Smooth muscle cell (in vitro differentiated cells): ENCODE measurements around the gene PDE9A. TPM values are rescaled to one million over a fixed set of nuclear protein-coding genes. Genes with fewer than 3 reads are reported as not detected.

ENCODE experiments used
- DNase-seq: peaks from one replicate; lab custom pipeline; 2025; ENCODE audit not compliant: unreplicated experiment; lab: John Stamatoyannopoulos, UW
- H2AFZ ChIP-seq: fragments of 200-600 bp; sonication (generic); 2 replicates; pipeline ENCODE4 v1.6.0; 2016; ENCODE audit warnings: antibody characterized with exemption, low read depth, mild to moderate bottlenecking
- H3F3A ChIP-seq: fragments of 200-600 bp; sonication (generic); 2 replicates; pipeline ENCODE4 v1.6.0; 2017; ENCODE audit warnings: antibody characterized with exemption, low read depth
- H3K27ac ChIP-seq: fragments of 200-600 bp; sonication (generic); 2 replicates; pipeline ENCODE4 v1.5.1; 2016; ENCODE audit warnings: low read depth, mild to moderate bottlenecking
- H3K27me3 ChIP-seq: fragments of 200-600 bp; sonication (generic); 2 replicates; pipeline ENCODE4 v1.6.1; 2016; ENCODE audit warnings: low read depth, mild to moderate bottlenecking
- H3K36me3 ChIP-seq: fragments of 200-600 bp; sonication (generic); 2 replicates; pipeline ENCODE4 v1.5.1; 2016; ENCODE audit warnings: low read depth
- H3K4me1 ChIP-seq: fragments of 200-600 bp; sonication (generic); 2 replicates; pipeline ENCODE4 v1.5.1; 2016; ENCODE audit warnings: low read depth
- H3K4me2 ChIP-seq: fragments of 200-600 bp; sonication (generic); 2 replicates; pipeline ENCODE4 v1.6.0; 2016; ENCODE audit warnings: mild to moderate bottlenecking
- H3K4me3 ChIP-seq: fragments of 200-600 bp; sonication (generic); 2 replicates; pipeline ENCODE4 v1.5.1; 2016; ENCODE audit warnings: mild to moderate bottlenecking
- H3K79me2 ChIP-seq: fragments of 200-600 bp; sonication (generic); 2 replicates; pipeline ENCODE4 v1.6.0; 2016; ENCODE audit warnings: low read depth, mild to moderate bottlenecking
- H3K9ac ChIP-seq: fragments of 200-600 bp; sonication (generic); 2 replicates; pipeline ENCODE4 v1.6.0; 2016; ENCODE audit warnings: low read depth
- H3K9me3 ChIP-seq: fragments of 200-600 bp; sonication (generic); replicated peaks from 2 replicates; pipeline ENCODE4 v1.5.1; 2016; ENCODE audit warnings: low read depth
- H4K20me1 ChIP-seq: fragments of 200-600 bp; sonication (generic); 2 replicates; pipeline ENCODE4 v1.6.0; 2016; ENCODE audit warnings: low read depth
- WGBS: methylation state at CpG from one replicate; pipeline ENCODE4 v1.1.7; 2016; ENCODE audit warnings: low lambda C conversion rate; 5-methylcytosine and 5-hydroxymethylcytosine counted together
- polyA plus RNA-seq: library from polyadenylated mRNA; unstranded; fragments of >200 nt; fragmentation: Nextera tagmentation; extraction: Ambion mirVana; gene quantifications from 2 replicates; pipeline ENCODE4 v1.2.1, GENCODE V29; 2016
- total RNA-seq: library from RNA; depleted of rRNA; stranded (reverse); fragments of >200 nt; gene quantifications from 2 replicates; pipeline ENCODE4 v1.2.3, GENCODE V29; 2014
- TF ChIP-seq, protein P1 (sequence below): fragments of 200-600 bp; sonication (generic); IDR thresholded peaks from 2 replicates; pipeline ENCODE4 v1.5.1; 2017; ENCODE audit warnings: borderline replicate concordance, mild to moderate bottlenecking, antibody characterized with exemption; ENCODE audit not compliant: insufficient read depth, poor library complexity, severe bottlenecking

Gene PDE9A
- total and polyA plus RNA-seq, 2 experiments from 2014 or later: 4.3 to 12.3 TPM

DNA sequence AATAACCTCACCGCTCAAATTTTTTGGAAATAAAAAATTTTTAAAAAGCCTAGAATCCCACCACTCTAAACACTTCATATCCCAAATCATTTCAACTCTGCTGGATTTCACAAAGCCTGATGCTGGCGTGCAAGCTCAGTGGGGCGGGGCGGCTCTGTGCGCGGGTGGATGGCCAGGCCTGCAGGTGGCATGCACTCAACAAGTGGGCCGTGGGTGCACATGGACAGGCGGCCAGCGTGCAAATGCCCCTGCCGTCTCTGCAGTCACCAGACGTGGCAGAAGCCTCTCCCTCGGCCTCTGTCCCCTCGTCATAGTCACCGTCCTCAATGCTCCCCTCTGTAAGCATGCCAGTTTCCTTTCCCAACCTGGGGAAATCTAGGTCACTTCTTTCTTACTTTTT, 6.6 kb upstream of the PDE9A start:
- DNase-seq: no peak
- no peak overlapping the region for H3K27ac ChIP-seq
- no peak overlapping the region for H3K9ac ChIP-seq
- H3K4me1 ChIP-seq: no peaks in the 10 kb centered on the region
- no peaks in the 10 kb centered on the region for H3K9me3 ChIP-seq
- no peak overlapping the region for H2AFZ ChIP-seq
- no peaks in the 10 kb centered on the region for H3K27me3 ChIP-seq
- H3K36me3 ChIP-seq: no peaks in the 10 kb centered on the region
- H3K79me2 ChIP-seq: no peaks in the 10 kb centered on the region
- H3F3A ChIP-seq: no peaks in the 10 kb centered on the region
- no peak overlapping the region for H3K4me3 ChIP-seq
- WGBS: 97% methylated on average over 14 of the region's 14 CpGs
- no peaks in the 10 kb centered on the region for H4K20me1 ChIP-seq
- TF ChIP-seq, protein P1, sequence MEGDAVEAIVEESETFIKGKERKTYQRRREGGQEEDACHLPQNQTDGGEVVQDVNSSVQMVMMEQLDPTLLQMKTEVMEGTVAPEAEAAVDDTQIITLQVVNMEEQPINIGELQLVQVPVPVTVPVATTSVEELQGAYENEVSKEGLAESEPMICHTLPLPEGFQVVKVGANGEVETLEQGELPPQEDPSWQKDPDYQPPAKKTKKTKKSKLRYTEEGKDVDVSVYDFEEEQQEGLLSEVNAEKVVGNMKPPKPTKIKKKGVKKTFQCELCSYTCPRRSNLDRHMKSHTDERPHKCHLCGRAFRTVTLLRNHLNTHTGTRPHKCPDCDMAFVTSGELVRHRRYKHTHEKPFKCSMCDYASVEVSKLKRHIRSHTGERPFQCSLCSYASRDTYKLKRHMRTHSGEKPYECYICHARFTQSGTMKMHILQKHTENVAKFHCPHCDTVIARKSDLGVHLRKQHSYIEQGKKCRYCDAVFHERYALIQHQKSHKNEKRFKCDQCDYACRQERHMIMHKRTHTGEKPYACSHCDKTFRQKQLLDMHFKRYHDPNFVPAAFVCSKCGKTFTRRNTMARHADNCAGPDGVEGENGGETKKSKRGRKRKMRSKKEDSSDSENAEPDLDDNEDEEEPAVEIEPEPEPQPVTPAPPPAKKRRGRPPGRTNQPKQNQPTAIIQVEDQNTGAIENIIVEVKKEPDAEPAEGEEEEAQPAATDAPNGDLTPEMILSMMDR: no peak
- H3K4me2 ChIP-seq: no peak overlapping the region

DNA sequence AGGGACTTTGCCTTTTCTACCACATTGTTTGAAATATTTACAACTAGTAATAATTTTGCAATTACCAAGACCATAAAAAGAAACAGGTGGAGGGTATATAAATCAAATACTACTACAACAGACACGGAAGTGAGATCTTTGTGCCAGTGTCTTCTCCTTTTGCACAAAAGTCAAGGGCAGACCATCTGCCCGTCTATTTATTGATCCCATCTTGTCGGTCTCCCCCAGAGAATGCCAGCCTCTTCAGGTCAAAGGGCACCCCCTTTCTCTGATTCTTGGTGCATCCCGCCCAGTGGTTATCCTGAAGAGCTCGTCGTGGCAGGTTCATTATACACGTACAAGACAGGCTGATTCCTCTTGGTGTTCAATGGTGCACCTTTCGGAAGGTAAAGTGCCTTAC, 4.8 kb upstream of the PDE9A start:
- no peak overlapping the region for H3K9ac ChIP-seq
- no peak for DNase-seq
- no peak overlapping the region for H2AFZ ChIP-seq
- 97% methylated on average over 8 of the region's 8 CpGs for WGBS
- no peak overlapping the region for H3K27ac ChIP-seq
- no peaks in the 10 kb centered on the region for H3K9me3 ChIP-seq
- no peaks in the 10 kb centered on the region for H3K79me2 ChIP-seq
- H3K4me2 ChIP-seq: no peak overlapping the region
- no peak overlapping the region for H3K4me3 ChIP-seq
- no peaks in the 10 kb centered on the region for H3K4me1 ChIP-seq
- no peaks in the 10 kb centered on the region for H3F3A ChIP-seq
- H4K20me1 ChIP-seq: no peaks in the 10 kb centered on the region
- no peaks in the 10 kb centered on the region for H3K27me3 ChIP-seq
- TF ChIP-seq, protein P1: no peak
- no peaks in the 10 kb centered on the region for H3K36me3 ChIP-seq

DNA sequence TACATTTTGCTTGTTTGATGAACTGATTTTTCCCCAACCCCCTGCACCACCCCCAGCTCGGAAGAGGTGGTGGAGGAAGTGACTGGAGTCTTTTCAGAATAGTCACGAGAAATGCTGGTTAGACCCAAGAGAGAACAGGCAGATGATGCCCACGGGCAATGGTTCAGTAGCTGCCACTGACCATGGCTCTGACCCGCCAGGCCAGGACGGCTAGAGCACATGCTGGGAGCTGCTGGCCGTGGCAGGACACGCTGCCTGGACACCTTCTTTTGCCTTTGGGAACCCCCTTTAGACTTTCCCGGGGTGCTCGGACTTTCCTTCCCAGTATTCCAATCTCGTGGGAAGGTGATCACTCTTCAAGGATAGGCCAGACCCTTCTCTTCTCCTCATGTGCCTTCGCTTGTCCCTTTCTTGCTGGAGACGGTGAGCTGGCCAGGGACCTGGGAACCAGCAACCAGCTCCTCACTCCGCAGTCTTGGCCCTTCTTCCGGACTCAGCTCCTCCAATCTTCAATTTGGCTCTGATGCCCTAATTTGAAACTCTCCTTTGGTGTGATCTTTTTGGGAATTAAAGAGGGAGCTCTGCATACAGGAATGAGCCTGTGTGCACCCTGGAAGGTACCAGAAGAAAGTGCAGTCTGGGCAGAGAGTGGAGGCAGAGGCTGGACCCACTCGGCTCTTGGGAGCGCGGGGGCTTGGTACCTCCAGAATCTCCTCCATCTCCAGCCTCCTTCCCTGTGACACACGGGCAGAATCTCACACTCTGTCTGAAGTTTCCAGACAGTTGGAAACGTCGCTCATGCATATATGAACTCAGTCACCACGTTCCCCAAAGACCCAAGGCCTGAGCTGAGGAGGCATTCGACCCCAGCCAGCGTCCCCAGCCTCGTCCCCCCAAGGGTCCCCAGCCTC, 4.0 kb upstream of the PDE9A start:
- Histone ChIP-seq H4K20me1 (no peaks in the 10 kb centered on the region), H3K4me3 (no peak overlapping the region), H3K4me1 (no peaks in the 10 kb centered on the region), H3K36me3 (no peaks in the 10 kb centered on the region), H3K9ac (no peak overlapping the region), H3K27me3 (no peaks in the 10 kb centered on the region), H3K79me2 (no peaks in the 10 kb centered on the region), H3F3A (no peaks in the 10 kb centered on the region), H3K4me2 (no peak overlapping the region), H2AFZ (no peak overlapping the region), H3K9me3 (no peaks in the 10 kb centered on the region), H3K27ac (no peak overlapping the region)
- 95% methylated on average over 24 of the region's 24 CpGs for WGBS
- DNase-seq: no peak
- TF ChIP-seq, protein P1: no peak

DNA sequence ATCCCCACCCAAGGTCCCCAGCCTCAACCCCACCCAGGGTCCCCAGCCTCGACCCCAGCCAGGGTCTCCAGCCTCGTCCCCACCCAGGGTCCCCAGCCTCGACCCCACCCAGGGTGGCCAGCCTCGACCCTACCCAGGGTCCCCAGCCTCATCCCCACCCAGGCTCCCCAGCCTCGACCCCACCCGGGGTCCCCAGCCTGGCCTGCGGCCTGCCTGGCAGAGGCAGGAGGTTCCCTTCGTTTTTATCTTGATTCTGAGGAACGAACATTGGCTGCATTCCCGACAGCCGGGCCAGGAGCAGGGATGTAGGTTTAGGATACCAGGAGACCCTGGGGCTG, 3.4 kb upstream of the PDE9A start:
- no peaks in the 10 kb centered on the region for H3K79me2 ChIP-seq

More for the DNA sequence above, 3.4 kb upstream of the PDE9A start:
- 94% methylated on average over 8 of the region's 11 CpGs for WGBS
- Histone ChIP-seq H3K9me3 (no peaks in the 10 kb centered on the region), H3K36me3 (no peaks in the 10 kb centered on the region), H3K4me3 (no peak overlapping the region), H3F3A (no peaks in the 10 kb centered on the region), H3K4me1 (peaks cover 3% of the 10 kb centered on the region), H3K9ac (no peak overlapping the region), H3K27ac (no peak overlapping the region), H4K20me1 (peaks cover 6% of the 10 kb centered on the region), H3K27me3 (no peaks in the 10 kb centered on the region), H2AFZ (no peak overlapping the region), H3K4me2 (no peak overlapping the region)
- TF ChIP-seq, protein P1: no peak
- no peak for DNase-seq
